Measurements from ENCODE around the gene ACP3.

DNA sequence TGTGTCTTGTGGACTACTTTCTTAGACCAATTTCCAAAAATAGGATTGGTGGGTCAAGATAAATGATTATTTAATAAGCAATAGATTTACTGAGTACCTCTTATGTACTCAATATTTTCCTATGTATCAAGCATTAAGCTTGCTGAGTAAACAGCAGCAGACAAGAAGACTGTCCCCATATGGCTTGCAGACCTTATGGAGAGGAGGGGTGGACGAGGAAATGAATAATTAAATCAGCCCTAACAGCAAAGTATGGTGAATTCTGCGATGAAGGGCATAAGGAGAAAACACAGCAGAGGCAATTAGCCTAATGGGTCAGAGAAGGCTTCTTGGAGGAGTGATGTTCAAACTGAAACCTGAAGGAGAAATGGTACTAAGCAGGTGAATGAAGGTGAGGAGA, 45.1 kb downstream of the ACP3 start:
- TF ChIP-seq, protein P1, sequence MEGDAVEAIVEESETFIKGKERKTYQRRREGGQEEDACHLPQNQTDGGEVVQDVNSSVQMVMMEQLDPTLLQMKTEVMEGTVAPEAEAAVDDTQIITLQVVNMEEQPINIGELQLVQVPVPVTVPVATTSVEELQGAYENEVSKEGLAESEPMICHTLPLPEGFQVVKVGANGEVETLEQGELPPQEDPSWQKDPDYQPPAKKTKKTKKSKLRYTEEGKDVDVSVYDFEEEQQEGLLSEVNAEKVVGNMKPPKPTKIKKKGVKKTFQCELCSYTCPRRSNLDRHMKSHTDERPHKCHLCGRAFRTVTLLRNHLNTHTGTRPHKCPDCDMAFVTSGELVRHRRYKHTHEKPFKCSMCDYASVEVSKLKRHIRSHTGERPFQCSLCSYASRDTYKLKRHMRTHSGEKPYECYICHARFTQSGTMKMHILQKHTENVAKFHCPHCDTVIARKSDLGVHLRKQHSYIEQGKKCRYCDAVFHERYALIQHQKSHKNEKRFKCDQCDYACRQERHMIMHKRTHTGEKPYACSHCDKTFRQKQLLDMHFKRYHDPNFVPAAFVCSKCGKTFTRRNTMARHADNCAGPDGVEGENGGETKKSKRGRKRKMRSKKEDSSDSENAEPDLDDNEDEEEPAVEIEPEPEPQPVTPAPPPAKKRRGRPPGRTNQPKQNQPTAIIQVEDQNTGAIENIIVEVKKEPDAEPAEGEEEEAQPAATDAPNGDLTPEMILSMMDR (IDR thresholded peaks at IDR 0.05), result no peak
- no peak for TF ChIP-seq POLR2A (IDR thresholded peaks at IDR 0.05)

All from thyroid gland (tissue), 4 donors.